Subcutaneous adipose tissue (tissue), 4 donors: ENCODE results near the gene PPM1L. TPM values are rescaled to one million over a fixed set of nuclear protein-coding genes. Genes with fewer than 3 reads are reported as not detected.

Source experiments
- total RNA-seq, 4 donors: library from RNA; depleted of rRNA; stranded (reverse); fragments of >200 nt; gene quantifications; one replicate each; pipeline ENCODE4 v1.1.0, GENCODE V29; 2016
- TF ChIP-seq, protein P1 (sequence below): fragments of 450-650 bp; IDR thresholded peaks from one replicate; pipeline ENCODE4 v1.5.1; 2016; ENCODE audit warnings: low read depth, mild to moderate bottlenecking, control low read depth, antibody characterized with exemption, moderate library complexity

The PPM1L gene
- 100 to 1,000 TPM in 1 of 4 donors, 10 to 100 TPM in 3; 41.1 to 101 (median 52.8) TPM for total RNA-seq

DNA sequence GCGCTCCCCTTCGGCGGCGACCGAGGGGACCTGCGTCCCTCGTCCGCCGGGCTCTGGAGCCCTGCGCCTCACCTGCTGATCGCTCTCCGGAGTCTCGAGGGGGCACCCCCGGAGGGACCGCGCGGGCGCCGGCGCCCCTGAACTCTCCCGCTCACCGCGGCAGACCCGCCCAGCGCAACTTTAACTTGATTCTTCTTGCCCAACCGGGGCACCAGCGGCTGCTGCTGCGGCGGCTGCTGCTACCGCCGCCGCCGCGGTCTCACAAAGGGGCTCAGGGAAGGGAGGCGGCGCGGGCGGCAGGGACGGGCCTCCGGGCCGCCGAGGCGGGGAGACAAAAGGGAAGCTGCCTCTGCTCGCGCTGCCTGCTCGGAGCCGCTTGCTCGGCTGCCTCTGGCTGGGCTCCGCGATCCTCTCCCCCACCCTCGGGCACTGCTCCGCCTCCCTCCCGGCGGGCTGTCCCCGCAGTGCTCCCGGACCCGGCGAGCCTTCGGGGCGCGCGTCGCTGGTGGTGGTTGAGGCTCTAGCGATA, at the start of gene PPM1L:
TSS of gene PPM1L (plus strand) at position 456 of the 529 bp plus-strand sequence.
- TF ChIP-seq, protein P1, sequence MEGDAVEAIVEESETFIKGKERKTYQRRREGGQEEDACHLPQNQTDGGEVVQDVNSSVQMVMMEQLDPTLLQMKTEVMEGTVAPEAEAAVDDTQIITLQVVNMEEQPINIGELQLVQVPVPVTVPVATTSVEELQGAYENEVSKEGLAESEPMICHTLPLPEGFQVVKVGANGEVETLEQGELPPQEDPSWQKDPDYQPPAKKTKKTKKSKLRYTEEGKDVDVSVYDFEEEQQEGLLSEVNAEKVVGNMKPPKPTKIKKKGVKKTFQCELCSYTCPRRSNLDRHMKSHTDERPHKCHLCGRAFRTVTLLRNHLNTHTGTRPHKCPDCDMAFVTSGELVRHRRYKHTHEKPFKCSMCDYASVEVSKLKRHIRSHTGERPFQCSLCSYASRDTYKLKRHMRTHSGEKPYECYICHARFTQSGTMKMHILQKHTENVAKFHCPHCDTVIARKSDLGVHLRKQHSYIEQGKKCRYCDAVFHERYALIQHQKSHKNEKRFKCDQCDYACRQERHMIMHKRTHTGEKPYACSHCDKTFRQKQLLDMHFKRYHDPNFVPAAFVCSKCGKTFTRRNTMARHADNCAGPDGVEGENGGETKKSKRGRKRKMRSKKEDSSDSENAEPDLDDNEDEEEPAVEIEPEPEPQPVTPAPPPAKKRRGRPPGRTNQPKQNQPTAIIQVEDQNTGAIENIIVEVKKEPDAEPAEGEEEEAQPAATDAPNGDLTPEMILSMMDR: no peak

DNA sequence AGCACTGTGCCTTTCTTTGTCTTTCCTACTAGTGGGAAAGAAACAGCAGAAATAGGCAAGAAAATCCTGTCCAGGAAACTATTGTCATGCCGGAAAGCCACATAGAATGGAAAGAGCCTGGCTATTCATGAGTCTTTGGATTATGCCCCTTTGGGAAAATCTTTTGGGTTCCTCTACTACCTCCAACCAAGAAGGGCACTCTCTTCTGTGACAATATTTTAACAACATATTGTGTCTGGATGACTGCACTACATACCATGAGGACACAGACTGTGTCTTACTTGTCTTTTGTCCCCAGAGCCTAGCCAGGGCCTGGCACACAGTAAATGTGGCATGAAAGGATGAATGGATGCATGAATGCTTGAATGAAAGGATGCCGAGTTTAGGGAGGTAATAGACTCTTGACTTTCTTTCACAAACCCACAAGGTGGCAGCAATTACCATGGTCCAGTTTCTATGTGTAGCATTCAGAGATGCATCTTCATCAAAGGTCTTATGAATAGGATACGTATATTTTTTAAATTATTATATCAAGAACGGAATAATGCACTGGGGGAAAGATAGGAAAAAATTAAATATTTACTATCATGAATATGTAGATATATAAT, 48.7 kb upstream of the PPM1L start:
- TF ChIP-seq, protein P1: no peak

DNA sequence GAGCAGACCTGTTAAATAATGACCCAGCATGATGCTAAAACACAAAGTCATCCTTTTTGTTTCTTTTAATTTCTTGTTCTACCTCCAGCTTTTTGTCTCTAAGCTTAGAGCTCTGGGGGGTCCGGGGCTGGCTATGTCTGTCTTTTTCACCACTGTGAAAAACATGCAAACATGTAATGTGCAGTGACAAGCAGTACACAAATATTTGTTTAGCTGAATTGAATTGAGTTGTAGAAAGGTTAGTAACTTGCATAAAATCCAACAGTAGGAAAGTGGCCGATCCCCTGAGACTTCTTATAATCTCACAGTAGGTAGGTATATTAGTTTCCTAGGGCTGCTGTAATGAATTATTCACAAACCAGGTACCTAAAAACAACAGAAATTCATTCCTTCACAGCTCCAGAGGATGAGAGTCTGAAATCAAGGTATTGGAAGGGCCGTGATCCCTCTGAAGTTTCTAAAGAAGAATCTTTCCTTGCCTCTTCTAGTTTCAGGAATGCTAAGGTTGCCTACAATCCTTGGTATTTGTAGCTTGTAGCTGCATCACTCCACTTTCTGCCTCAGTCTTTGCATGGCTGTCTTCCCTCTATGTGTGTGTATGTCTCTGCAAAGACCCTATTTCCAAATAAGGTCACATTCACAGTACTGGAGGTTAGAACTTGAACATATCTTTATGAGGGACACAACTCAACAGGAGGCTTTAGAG, 46.4 kb upstream of the PPM1L start:
- TF ChIP-seq, protein P1: no peak

DNA sequence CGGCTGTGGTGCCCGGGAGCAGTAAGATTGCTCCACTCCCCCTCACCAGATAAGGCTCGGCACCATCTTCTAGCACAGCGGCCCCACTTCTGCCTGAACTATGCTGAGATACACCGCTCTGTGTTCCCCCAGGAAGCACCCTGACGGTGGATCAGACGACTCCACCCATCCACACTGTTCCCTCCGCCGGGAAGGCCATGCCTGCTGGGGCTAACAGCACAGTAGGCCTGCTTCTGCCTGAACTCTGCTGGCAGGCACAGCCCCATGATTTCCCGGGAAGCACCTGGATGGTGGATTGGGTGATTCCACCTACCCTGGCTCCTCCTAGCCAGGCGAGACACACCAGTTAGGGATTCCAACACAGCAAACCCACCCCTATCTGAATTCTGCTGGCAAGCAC, 36.3 kb upstream of the PPM1L start:
- TF ChIP-seq, protein P1: no peak

DNA sequence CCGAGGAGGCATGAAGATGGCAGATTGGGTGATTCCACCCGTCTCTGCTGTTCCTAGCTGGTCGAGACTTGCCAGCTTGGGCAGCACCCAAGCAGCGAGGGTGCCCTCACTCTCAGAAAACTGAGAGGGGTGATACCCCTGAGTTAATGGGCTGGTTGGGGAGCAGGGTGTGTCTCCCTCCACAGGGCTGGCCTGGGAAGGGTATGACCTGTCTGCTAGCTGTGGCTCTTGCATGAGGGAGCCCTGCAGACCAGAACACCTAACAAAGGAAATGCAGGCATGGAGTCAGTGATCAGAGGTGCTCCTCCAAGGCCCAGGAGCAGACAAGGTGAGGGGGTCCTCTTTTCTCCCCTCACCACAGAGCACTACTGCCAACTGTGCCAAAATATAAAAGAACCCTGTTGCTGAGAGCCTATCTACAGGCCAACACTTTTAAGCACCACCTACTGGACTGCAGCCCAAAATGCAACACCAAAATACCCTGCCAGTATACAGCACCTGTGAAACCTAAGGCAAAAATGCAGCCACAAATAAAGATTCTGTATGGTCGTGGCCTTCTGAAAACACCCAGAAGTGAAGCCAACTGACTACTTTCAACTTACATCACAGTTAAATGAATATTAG, 35.8 kb upstream of the PPM1L start:
- TF ChIP-seq, protein P1: no peak

DNA sequence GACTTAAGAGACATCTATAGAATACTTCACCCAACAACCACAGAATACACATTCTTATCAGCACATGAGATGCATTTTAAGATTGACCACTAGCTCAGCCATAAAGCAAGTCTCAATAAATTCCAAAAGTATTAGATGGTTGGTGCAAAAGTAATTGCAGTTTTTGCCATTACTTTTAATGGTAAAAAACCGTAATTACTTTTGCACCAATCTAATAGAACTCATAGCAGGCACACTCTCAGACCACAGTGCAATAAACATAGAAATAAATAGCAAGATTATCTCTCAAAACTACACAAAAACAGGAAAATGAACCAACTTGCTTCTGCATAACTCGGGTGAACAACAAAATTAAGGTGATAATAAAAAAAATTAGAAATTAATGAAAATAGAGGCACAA, 33.7 kb upstream of the PPM1L start:
- TF ChIP-seq, protein P1: no peak

DNA sequence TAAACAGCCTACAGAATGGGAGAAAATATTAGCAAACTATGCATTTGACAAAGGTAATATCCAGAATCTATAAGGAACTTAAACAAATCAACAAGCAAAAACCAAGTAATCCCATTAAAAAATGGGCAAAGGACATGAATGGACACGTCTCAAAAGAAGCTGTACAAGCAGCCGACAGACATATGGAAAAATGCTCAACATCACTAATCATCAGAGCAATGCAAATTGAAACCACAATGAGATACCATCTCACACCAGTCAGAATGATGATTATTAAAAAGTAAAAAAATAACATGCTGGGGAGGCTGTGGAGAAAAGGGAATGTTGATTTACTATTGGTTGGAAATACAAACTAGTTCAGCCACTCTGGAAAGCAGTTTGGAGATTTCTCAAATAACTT, 30.7 kb upstream of the PPM1L start:
- TF ChIP-seq, protein P1: no peak
